OCI-LY1 (cell line): ENCODE measurements around the gene ADAD2.

Experiments used
- H2AFZ ChIP-seq: fragments of 200-600 bp; sonication (generic), shearing (Covaris generic); 2 replicates; pipeline ENCODE4 v1.6.0; 2014; ENCODE audit warnings: antibody characterized with exemption, mild to moderate bottlenecking, low read length
- H3F3A ChIP-seq: fragments of 200-600 bp; sonication (generic), shearing (Covaris generic); 2 replicates; pipeline ENCODE4 v1.6.0; 2014; ENCODE audit warnings: mild to moderate bottlenecking, antibody characterized with exemption, low read length, moderate library complexity; ENCODE audit not compliant: insufficient read depth
- H3K27ac ChIP-seq: fragments of 200-600 bp; sonication (generic); 2 replicates; pipeline ENCODE4 v1.5.1; 2014; ENCODE audit warnings: low read length, mixed run types, mild to moderate bottlenecking, low read depth; ENCODE audit not compliant: poor library complexity, severe bottlenecking
- H3K27me3 ChIP-seq: fragments of 200-600 bp; sonication (generic); 2 replicates; pipeline ENCODE4 v1.6.0; 2014; ENCODE audit warnings: antibody characterized with exemption, mild to moderate bottlenecking, low read length, moderate library complexity; ENCODE audit not compliant: insufficient read depth
- H3K36me3 ChIP-seq: fragments of 200-600 bp; sonication (generic); 2 replicates; pipeline ENCODE4 v1.6.1; 2014; ENCODE audit warnings: mild to moderate bottlenecking, antibody characterized with exemption, low read length, moderate library complexity, mixed read lengths; ENCODE audit not compliant: insufficient read depth
- H3K4me1 ChIP-seq: fragments of 200-600 bp; sonication (generic); 2 replicates; pipeline ENCODE4 v1.5.1; 2014; ENCODE audit warnings: mild to moderate bottlenecking, low read length, moderate library complexity; ENCODE audit not compliant: insufficient read depth, severe bottlenecking
- H3K4me2 ChIP-seq: fragments of 200-600 bp; sonication (generic), shearing (Covaris generic); 2 replicates; pipeline ENCODE4 v1.6.1; 2014; ENCODE audit warnings: low read length
- H3K4me3 ChIP-seq: fragments of 200-600 bp; sonication (generic); 2 replicates; pipeline ENCODE4 v1.5.1; 2014; ENCODE audit warnings: low read length, low read depth, mild to moderate bottlenecking, mixed read lengths; ENCODE audit not compliant: poor library complexity, severe bottlenecking
- H3K79me2 ChIP-seq: fragments of 200-600 bp; shearing (Covaris generic); 2 replicates; pipeline ENCODE4 v1.6.1; 2016; ENCODE audit warnings: mixed run types, low read length, mixed read lengths; ENCODE audit not compliant: insufficient read depth
- H3K9ac ChIP-seq: fragments of 200-600 bp; sonication (generic), shearing (Covaris generic); 2 replicates; pipeline ENCODE4 v1.6.1; 2014; ENCODE audit warnings: mild to moderate bottlenecking, low read length, mixed read lengths
- H3K9me2 ChIP-seq: fragments of 200-600 bp; sonication (generic), shearing (Covaris generic); 2 replicates; pipeline ENCODE4 v1.6.1; 2014; ENCODE audit warnings: low read depth, mild to moderate bottlenecking, low read length, mixed read lengths
- H3K9me3 ChIP-seq: fragments of 200-600 bp; shearing (Covaris generic); 2 replicates; pipeline ENCODE4 v1.6.1; 2014; ENCODE audit warnings: low read length, mixed read lengths
- H4K20me1 ChIP-seq: fragments of 200-600 bp; sonication (generic), shearing (Covaris generic); 2 replicates; pipeline ENCODE4 v1.6.0; 2016; ENCODE audit warnings: mild to moderate bottlenecking, low read length; ENCODE audit not compliant: insufficient read depth
- EZH2 ChIP-seq: fragments of 200-600 bp; sonication (generic), shearing (Covaris generic); IDR thresholded peaks from 2 replicates; pipeline ENCODE4 v1.8.0; 2017; ENCODE audit warnings: borderline replicate concordance, mixed run types, mild to moderate bottlenecking, antibody characterized with exemption, low read length, moderate library complexity, mixed read lengths
- TF ChIP-seq, protein P1 (sequence below): fragments of 200-600 bp; sonication (generic), shearing (Covaris generic); IDR thresholded peaks from 2 replicates; pipeline ENCODE4 v1.5.1; 2017; ENCODE audit warnings: mild to moderate bottlenecking, antibody characterized with exemption, low read length, moderate library complexity, mixed read lengths

The ADAD2 gene

DNA sequence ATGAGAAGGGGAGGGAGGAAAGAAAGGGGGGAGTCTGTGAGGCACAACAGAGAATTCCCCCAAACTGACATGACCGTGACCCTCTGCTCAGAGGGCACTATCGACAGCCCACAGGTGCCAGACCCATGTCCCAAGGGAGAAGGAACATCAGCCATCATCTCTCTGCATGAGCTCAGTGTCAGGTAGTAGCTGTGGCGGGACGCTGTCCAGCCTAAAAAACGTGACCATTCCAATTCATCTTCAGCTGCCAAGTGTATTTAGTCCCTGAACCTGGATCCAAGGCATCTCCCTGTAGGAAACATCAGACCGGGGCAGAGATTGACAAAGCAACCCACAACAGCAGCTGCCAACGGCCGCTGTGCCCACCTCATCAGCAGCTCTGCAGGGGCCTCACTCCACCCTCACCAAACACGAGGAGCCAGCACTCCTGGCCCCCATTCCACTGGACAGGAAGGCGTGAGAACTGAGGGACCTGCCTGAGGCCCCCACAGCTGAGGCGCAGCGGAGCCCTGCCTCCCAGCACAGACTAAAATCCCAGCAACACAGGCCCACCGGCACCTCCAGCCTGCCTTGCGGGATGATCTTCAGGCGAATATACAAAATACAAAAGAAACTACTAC is 12.7 kb upstream of the ADAD2 start:
- H3K79me2 ChIP-seq: no peaks in the 10 kb centered on the region
- H4K20me1 ChIP-seq: no peaks in the 10 kb centered on the region
- no peak overlapping the region for H3K4me2 ChIP-seq
- H3K27ac ChIP-seq: no peak overlapping the region
- H3K9ac ChIP-seq: no peak overlapping the region
- no peaks in the 10 kb centered on the region for H3K9me2 ChIP-seq
- no peak overlapping the region for H3K4me3 ChIP-seq
- H3F3A ChIP-seq: no peaks in the 10 kb centered on the region
- H3K27me3 ChIP-seq: no peaks in the 10 kb centered on the region
- H2AFZ ChIP-seq: no peak overlapping the region
- H3K36me3 ChIP-seq: peaks cover 56% of the 10 kb centered on the region
- H3K9me3 ChIP-seq: no peaks in the 10 kb centered on the region
- no peaks in the 10 kb centered on the region for H3K4me1 ChIP-seq
- no peak for TF ChIP-seq EZH2
- TF ChIP-seq, protein P1, sequence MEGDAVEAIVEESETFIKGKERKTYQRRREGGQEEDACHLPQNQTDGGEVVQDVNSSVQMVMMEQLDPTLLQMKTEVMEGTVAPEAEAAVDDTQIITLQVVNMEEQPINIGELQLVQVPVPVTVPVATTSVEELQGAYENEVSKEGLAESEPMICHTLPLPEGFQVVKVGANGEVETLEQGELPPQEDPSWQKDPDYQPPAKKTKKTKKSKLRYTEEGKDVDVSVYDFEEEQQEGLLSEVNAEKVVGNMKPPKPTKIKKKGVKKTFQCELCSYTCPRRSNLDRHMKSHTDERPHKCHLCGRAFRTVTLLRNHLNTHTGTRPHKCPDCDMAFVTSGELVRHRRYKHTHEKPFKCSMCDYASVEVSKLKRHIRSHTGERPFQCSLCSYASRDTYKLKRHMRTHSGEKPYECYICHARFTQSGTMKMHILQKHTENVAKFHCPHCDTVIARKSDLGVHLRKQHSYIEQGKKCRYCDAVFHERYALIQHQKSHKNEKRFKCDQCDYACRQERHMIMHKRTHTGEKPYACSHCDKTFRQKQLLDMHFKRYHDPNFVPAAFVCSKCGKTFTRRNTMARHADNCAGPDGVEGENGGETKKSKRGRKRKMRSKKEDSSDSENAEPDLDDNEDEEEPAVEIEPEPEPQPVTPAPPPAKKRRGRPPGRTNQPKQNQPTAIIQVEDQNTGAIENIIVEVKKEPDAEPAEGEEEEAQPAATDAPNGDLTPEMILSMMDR: no peak

GRCh38 chr16:84178892-84179611 is 11.9 kb upstream of the ADAD2 start:
- H3K79me2 ChIP-seq: no peaks in the 10 kb centered on the region
- H3K9me3 ChIP-seq: no peaks in the 10 kb centered on the region
- no peaks in the 10 kb centered on the region for H4K20me1 ChIP-seq
- no peak overlapping the region for H3K9ac ChIP-seq
- TF ChIP-seq, protein P1: no peak
- no peak for TF ChIP-seq EZH2
- H3K4me1 ChIP-seq: no peaks in the 10 kb centered on the region
- no peaks in the 10 kb centered on the region for H3K9me2 ChIP-seq
- H3K4me3 ChIP-seq: no peak overlapping the region
- no peaks in the 10 kb centered on the region for H3K27me3 ChIP-seq
- H3F3A ChIP-seq: no peaks in the 10 kb centered on the region
- peaks cover 61% of the 10 kb centered on the region for H3K36me3 ChIP-seq
- H3K27ac ChIP-seq: no peak overlapping the region
- no peak overlapping the region for H3K4me2 ChIP-seq
- no peak overlapping the region for H2AFZ ChIP-seq

DNA sequence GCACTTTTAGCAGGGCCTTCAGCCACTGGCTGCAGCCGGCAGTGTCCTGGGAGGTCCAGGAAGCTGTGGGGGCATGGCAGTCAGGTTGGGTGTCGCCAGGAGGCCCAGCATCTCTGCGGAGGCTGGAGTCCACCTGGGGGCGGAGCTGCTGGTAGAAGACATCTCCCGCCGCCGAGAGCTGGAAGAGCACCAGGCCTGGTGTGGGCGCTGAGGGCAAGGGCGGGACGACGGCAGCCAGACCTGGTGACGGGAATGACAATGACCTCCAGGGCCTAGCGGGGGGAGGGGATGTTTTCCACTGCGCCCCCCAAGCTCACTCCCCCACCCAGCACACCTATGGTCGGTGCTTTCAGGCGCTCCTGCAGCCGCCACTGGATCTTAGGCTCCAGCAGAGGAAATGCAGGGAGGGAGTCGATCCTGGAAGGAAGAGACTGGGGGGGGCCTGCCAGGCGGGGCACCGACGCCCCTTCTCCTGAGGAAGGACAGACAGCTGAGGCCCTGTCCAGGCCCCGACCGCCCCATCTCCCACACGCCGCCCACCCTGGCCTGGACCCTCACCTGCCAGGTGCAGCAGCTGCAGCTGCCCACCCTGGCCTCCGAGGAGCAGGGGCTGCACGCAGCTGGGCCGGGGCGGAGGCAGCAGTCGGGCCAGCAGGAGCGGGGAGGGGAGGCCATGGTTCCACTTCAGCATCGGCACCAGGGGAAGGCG is 11.2 kb upstream of the ADAD2 start:
- Histone ChIP-seq H3K36me3 (peaks cover 67% of the 10 kb centered on the region), H3K4me3 (no peak overlapping the region), H3K4me1 (no peaks in the 10 kb centered on the region), H3K4me2 (no peak overlapping the region), H3K27me3 (no peaks in the 10 kb centered on the region), H3F3A (no peaks in the 10 kb centered on the region), H3K9me2 (no peaks in the 10 kb centered on the region), H3K9me3 (no peaks in the 10 kb centered on the region), H3K27ac (no peak overlapping the region), H4K20me1 (no peaks in the 10 kb centered on the region), H2AFZ (no peak overlapping the region), H3K79me2 (no peaks in the 10 kb centered on the region), H3K9ac (no peak overlapping the region)
- TF ChIP-seq, protein P1: no peak
- TF ChIP-seq EZH2: no peak
